CD4-positive, alpha-beta T cell treated with Interleukin-17A for 4 hours (primary cell): Measurements from ENCODE around the gene FBN1.

Experiments
- DNase-seq: peaks from one replicate; pipeline ENCODE4 v3.0.0-alpha.2; 2020; ENCODE audit warnings: mixed read lengths

The FBN1 gene

DNA sequence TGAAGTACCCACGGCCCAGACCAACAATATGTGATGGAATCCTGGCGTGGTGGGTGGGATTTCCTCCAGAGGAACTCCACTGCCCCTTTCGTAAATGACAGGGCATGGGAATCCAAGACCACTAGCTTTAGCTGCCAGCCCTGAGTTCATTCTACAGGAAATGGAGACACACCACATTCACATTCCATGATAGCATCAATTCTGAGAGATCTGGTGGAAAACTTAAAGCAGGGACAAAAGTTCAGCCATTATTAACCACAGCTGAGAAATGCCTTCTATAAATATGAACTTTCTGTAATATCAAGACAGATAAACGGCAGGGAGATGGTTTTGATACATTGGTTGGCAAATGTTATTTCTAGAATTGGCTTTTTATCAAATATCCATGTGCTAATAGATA lies 98.2 kb downstream of the FBN1 start:
- DNase-seq = no peak

- DNase-seq = no peak
Observed at GRCh38 chr15:48546296-48546695, 99.2 kb downstream of the FBN1 start.

DNA sequence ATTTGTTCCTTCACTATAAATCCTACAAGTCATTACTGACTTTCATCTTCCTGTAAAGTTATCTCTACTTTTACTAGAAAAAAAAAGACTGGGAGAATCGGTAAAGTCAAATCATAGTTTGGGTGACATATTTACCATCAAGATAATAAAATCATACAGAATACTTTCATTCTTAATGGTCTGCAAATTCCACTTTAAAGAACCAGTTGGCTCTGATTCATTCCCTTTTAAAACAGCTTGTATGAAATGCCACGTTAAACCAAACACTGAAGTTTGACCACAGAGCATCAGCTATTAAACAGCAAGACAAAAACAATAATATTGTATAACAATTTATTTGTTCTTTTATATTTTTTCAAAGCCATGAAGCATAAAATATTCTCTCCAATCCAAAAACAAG lies 100.7 kb downstream of the FBN1 start:
- DNase-seq = no peak

- no peak for DNase-seq
Observed at GRCh38 chr15:48541341-48542278, 103.9 kb downstream of the FBN1 start.

DNA sequence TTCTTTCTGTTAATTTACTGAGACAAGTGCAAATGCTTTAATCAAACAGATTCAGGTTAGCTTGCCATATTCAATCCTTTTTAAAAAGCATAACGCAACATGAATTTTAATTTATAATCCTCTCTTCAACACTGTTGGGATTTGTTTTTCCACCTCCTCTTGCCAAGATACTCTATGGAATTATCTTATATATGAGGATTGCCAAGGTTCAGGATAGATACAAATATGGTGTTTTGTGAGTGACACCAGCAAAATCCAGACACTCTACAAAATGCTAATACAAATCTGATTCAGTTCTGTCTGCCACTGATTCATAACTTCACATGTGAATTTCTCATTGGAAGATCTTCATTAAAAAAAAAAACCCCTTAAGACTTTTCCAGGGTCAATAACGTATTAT lies 104.8 kb downstream of the FBN1 start:
- DNase-seq = no peak

DNA sequence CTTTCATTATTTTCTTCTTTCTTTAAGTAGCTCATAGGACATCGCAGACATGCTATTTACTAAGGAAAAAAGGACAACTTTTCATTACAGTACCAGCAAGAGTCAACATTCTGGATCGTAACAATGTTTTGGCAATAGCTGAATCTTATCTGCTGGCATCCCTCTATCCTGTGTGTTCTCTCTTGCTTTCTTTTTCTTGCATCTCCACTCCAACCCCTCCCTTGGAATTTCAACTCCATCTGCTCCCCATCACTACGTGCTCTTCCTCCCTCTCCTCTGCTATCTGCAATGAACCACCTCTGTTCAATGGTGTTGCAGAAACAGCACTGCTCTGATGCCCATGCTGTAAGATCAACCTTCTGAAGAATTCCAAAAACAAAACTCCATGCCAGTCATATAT lies 106.6 kb downstream of the FBN1 start:
- no peak for DNase-seq

GRCh38 chr15:48537271-48538113 lies 108.0 kb downstream of the FBN1 start:
- DNase-seq = no peak

- DNase-seq = no peak
Observed at GRCh38 chr15:48536681-48537091, 108.8 kb downstream of the FBN1 start.

GRCh38 chr15:48533982-48534381 lies 111.5 kb downstream of the FBN1 start:
- DNase-seq = no peak

- DNase-seq = no peak
Observed at GRCh38 chr15:48532946-48533345, 112.6 kb downstream of the FBN1 start.

GRCh38 chr15:48530528-48530927 lies 115.0 kb downstream of the FBN1 start:
- DNase-seq = no peak

- DNase-seq = no peak
Observed at GRCh38 chr15:48528921-48529320, 116.6 kb downstream of the FBN1 start.

- DNase-seq = no peak
Observed at GRCh38 chr15:48527517-48527916, 118.0 kb downstream of the FBN1 start.

DNA sequence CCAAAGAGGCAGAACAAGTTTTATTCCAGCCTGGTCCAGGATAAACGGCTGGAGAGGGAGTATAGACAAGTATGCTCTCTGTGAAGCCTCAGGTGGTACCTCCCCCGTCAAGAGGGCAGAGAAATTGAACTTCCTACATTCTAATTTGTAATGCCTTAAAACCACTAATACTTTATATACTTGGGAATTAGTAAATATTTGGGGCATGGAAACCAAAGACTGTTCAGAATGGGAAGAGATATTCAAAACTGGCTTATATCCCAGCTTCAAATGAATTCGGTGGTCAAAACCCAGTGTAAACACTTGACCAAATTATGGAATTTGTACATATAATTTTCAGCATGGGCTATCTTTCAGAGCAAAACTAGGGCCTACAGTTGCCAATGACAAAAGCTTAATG lies 122.6 kb downstream of the FBN1 start:
- DNase-seq = no peak

DNA sequence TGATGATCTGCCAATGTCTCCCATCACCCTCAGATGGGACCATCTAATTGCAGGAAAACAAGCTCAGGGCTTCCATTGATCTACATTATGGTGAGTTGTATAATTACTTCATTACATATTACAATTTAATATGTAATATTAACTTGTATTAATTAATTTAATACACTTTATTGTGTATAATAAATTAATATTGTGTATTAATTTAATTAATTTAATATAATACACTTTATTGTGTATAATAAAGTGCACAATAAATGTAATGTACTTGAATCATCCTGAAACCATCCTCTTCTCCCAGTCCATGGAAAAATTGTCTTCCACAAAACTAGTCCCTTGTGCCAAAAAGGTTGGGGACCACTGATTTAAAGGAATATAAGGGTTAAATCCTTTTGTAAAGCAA lies 123.4 kb downstream of the FBN1 start:
- DNase-seq = no peak

GRCh38 chr15:48520376-48521155 lies 124.9 kb downstream of the FBN1 start:
- no peak for DNase-seq

- DNase-seq = no peak
Observed at GRCh38 chr15:48516121-48516520, 129.4 kb downstream of the FBN1 start.

GRCh38 chr15:48515500-48515899 lies 130.0 kb downstream of the FBN1 start:
- DNase-seq = no peak

- no peak for DNase-seq
Observed at GRCh38 chr15:48514103-48514816, 131.2 kb downstream of the FBN1 start.

- DNase-seq = no peak
Observed at GRCh38 chr15:48510976-48511375, 134.5 kb downstream of the FBN1 start.

GRCh38 chr15:48507416-48508065 lies 138.0 kb downstream of the FBN1 start:
- no peak for DNase-seq

DNA sequence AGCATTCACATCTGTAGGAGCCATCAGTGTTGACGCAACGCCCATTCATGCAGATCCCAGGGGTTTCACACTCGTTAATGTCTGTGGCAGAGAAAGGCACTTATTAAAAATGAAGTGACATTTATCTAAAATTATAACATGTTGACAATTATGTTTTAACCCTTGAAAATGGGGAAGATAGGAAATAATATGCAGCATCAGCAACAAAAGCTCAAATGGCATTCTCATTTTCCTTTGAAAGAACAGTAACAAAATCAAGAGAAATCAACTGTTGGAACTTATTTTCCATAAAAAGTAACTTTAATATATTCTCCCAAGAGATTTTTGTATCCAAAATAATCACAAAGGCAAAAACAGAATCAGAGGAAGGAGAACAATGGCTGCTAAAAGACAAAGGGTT lies 140.4 kb downstream of the FBN1 start:
- no peak for DNase-seq
